ENCODE measurements around the gene ACP2. TPM values are rescaled to one million over a fixed set of nuclear protein-coding genes. Genes with fewer than 3 reads are reported as not detected.

ACP2 gene
- polyA plus RNA-seq (2012; rRNA removed) = 15.9 and 17.5 TPM in 2 replicates
- polyA plus RNA-seq (2012; cell fraction: cytosol; rRNA removed) = 8.3 and 12.2 TPM in 2 replicates
- 39.2 and 48.5 TPM in 2 replicates for polyA plus RNA-seq (2012; cell fraction: nucleus; rRNA removed)

GRCh38 chr11:47248664-47249377, at the start of gene ACP2:
ACP2 (minus strand) TSS chr11:47248814; CDS start chr11:47248789, 25 bp downstream.
- Histone ChIP-seq H3K9me2 (no peaks in the 10 kb centered on the region), H2AFZ (ENCODE audit: low read depth) (peak within 1 kb of the TSS; percentile 92), H3K4me3 (ENCODE audit: low read depth in 2 of 2, low read length in 1 of 2) (peak within 1 kb of the TSS; percentile 75 to 92), H4K20me1 (ENCODE audit: insufficient read depth) (no peaks in the 10 kb centered on the region), H3K27me3 (ENCODE audit: insufficient read depth) (no peaks in the 10 kb centered on the region), H3K9ac (peak within 1 kb of the TSS; percentile 92), H3K79me2 (ENCODE audit: insufficient read depth) (peaks cover 19% of the 10 kb centered on the region), H3K4me2 (peak within 1 kb of the TSS; percentile 88), H3K27ac (ENCODE audit: low read depth in 2 of 2, low read length in 1 of 2) (peak within 1 kb of the TSS; percentile 63 to 96), H3K4me1 (ENCODE audit: control insufficient read depth in 1 of 2, insufficient read depth in 2 of 2, low read depth in 1 of 2, low read length in 1 of 2) (peaks cover 8 to 15% of the 10 kb centered on the region in 2 experiments), H3F3A (replicated peaks; ENCODE audit: insufficient read depth) (no peaks in the 10 kb centered on the region), H3K9me3 (no peaks in the 10 kb centered on the region), H3K36me3 (replicated peaks in 1 of 2; ENCODE audit: control insufficient read depth in 1 of 2, insufficient read depth in 2 of 2, low read length in 1 of 2) (peaks cover 4 to 11% of the 10 kb centered on the region in 2 experiments)
- POLR2A ChIA-PET = interaction anchor here (0.6 to 3.4 kb wide), 17 partner anchors 9 to 312 kb away, joined by 3 to 48 read pairs (median 5); partner anchors contain the start of genes ARFGAP2, CSTPP1, DDB2 and PACSIN3
- DNase-seq = peak; percentile 89
- under 1% methylated on average over 36 of the region's 45 CpGs for WGBS (ENCODE audit: low lambda C conversion rate)
- CTCF ChIA-PET = interaction anchor here (0.7 to 4.2 kb wide), 16 partner anchors 10 to 144 kb away, joined by 3 to 38 read pairs (median 4); partner anchors contain the start of genes ARFGAP2, DDB2, NR1H3 and PACSIN3
- TF ChIP-seq USF2 (IDR thresholded peaks at IDR 0.05; ENCODE audit: borderline replicate concordance, low read depth, low read length) = no peak
- TF ChIP-seq NFIC (IDR thresholded peaks at IDR 0.05; ENCODE audit: borderline replicate concordance) = no peak
- TF ChIP-seq TAF1 (IDR thresholded peaks at IDR 0.05; ENCODE audit: borderline replicate concordance, low read depth, low read length) = peak; percentile 99
- no peak for TF ChIP-seq FOXJ3 (CRISPR knock-in tag; IDR thresholded peaks at IDR 0.05)
- TF ChIP-seq IRF3 (IDR thresholded peaks at IDR 0.05; ENCODE audit: low read depth, low read length) = peak; percentile 48; the same call in 1 of the 2 replicates
- TF ChIP-seq GATA2 (CRISPR knock-in tag; IDR thresholded peaks at IDR 0.05) = peak; percentile 57; the same call in 1 of the 2 replicates
- no peak for TF ChIP-seq JUND (IDR thresholded peaks at IDR 0.05)
- no peak for TF ChIP-seq TEAD4 (IDR thresholded peaks at IDR 0.05; ENCODE audit: borderline replicate concordance, insufficient read depth)
- no peak for TF ChIP-seq EZH2phosphoT487 (IDR thresholded peaks at IDR 0.05; ENCODE audit: borderline replicate concordance, low read depth)
- TF ChIP-seq NRF1 (IDR thresholded peaks at IDR 0.05; ENCODE audit: low read depth, low read length) = no peak
- TF ChIP-seq CHD2 (IDR thresholded peaks at IDR 0.05; ENCODE audit: low read length, partially characterized antibody) = peak; percentile 90
- TF ChIP-seq PBX3 (IDR thresholded peaks at IDR 0.05) = no peak; the same call in 1 of the 2 replicates
- peak; percentile 100 for TF ChIP-seq YY1 (IDR thresholded peaks at IDR 0.05; ENCODE audit: low read depth)
- TF ChIP-seq CTCF (IDR thresholded peaks at IDR 0.05) = peak; percentile 49
- TF ChIP-seq RFX5 (IDR thresholded peaks at IDR 0.05; ENCODE audit: low read length) = no peak
- TF ChIP-seq USF1 (IDR thresholded peaks at IDR 0.05; ENCODE audit: borderline replicate concordance, low read depth) = peak; percentile 26; the same call in 1 of the 2 replicates
- TF ChIP-seq RXRA (IDR thresholded peaks at IDR 0.05; ENCODE audit: borderline replicate concordance, low read depth) = no peak
- peak; percentile 10; the same call in 1 of the 2 replicates for TF ChIP-seq RAD21 (IDR thresholded peaks at IDR 0.05; ENCODE audit: low read length)
- TF ChIP-seq SIN3A (IDR thresholded peaks at IDR 0.05; ENCODE audit: borderline replicate concordance, low read depth, low read length) = peak; percentile 81
- TF ChIP-seq GABPA (IDR thresholded peaks at IDR 0.05; ENCODE audit: low read depth) = peak; percentile 97
- TF ChIP-seq EP300 (IDR thresholded peaks at IDR 0.05; ENCODE audit: borderline replicate concordance in 1 of 2, low read depth in 1 of 2, low read length in 1 of 2) = no peak
- peak; percentile 78 for TF ChIP-seq MXI1 (IDR thresholded peaks at IDR 0.05; ENCODE audit: low read depth, low read length)
- TF ChIP-seq MEF2A (IDR thresholded peaks at IDR 0.05; ENCODE audit: borderline replicate concordance, low read depth) = no peak
- TF ChIP-seq RCOR1 (IDR thresholded peaks at IDR 0.05; ENCODE audit: low read length) = no peak; the same call in 1 of the 2 replicates
- no peak for TF ChIP-seq FOSL2 (IDR thresholded peaks at IDR 0.05; ENCODE audit: borderline replicate concordance, low read depth)
- peak; percentile 41; the same call in 1 of the 2 replicates for TF ChIP-seq TCF12 (IDR thresholded peaks at IDR 0.05)

All from SK-N-SH (cell line).